AG04449 (cell line): ENCODE measurements around the gene BANF1.
A peak's percentile ranks its signal among the peaks of the same experiment; 100 is the strongest.

Experiments
- CTCF ChIA-PET: fragments of 350-600 bp; formaldehyde crosslinking; extraction: SDS; loops from one replicate; lab custom pipeline; 2021; ENCODE audit warnings: antibody characterized with exemption; lab: Yijun Ruan, JAX
- POLR2A ChIA-PET: fragments of 400-600, 350-600 bp; formaldehyde crosslinking; extraction: SDS; loops from one replicate; lab custom pipeline; 2020; ENCODE audit warnings: antibody characterized with exemption, inconsistent platforms; lab: Yijun Ruan, JAX
- DNase-seq: peaks from one replicate; pipeline ENCODE4 v3.0.0-alpha.2; 2010; ENCODE audit warnings: low read depth, low spot score
- H3K4me3 ChIP-seq: 2 replicates; pipeline ENCODE4 v1.5.1; 2011; ENCODE audit warnings: low read depth, mild to moderate bottlenecking, control low read depth, low read length
- CTCF ChIP-seq: IDR thresholded peaks from one replicate; pipeline ENCODE4 v1.5.1; 2011; ENCODE audit warnings: mild to moderate bottlenecking, moderate library complexity, low read length, control low read depth, inconsistent platforms; ENCODE audit not compliant: insufficient read depth; ENCODE audit errors: missing control alignments

Gene BANF1

DNA sequence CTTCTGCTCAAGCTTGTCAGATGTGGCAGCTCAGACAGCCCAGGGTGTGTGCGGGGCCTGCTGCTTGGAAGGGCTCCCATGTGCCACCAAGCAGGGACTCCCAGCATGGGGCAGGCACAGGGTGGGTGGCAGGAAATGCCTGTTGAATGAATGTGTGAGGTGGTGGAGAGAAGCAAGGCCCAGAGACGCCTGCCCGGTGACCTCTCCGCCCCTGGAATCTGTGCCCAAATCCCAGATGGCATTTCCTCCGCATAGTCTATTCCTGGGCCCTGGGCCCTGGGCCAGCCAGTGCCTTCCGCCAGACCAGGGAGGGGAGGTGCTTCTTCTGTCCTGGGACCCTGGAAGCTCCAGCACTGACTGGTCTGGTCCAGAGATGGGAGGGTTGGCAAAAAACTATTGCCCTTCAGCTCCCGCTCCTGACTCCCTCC, 13.2 kb downstream of the BANF1 start:
- no peak for TF ChIP-seq CTCF
- ChIA-PET POLR2A (interaction anchor here (0.6 kb wide), 1 partner anchor 9 kb away, joined by 4 read pairs; no protein-coding TSS in a partner anchor), CTCF (interaction anchor here (1.1 to 1.7 kb wide), 3 partner anchors 26 to 127 kb away, joined by 3 to 12 read pairs (median 11); partner anchors contain the start of gene FIBP)
- no peak overlapping the region for H3K4me3 ChIP-seq
- peak; percentile 5 for DNase-seq

- POLR2A ChIA-PET, result no interaction called here
Measured at GRCh38 chr11:66015936-66016792, 13.9 kb downstream of the BANF1 start.

GRCh38 chr11:66016793-66017177, 14.5 kb downstream of the BANF1 start:
- CTCF ChIA-PET, result interaction anchor here (1.4 to 2.0 kb wide), 3 partner anchors 10 to 28 kb away, joined by 6 to 12 read pairs (median 6); partner anchors contain the start of gene CATSPER1
- H3K4me3 ChIP-seq, result no peak overlapping the region
- DNase-seq, result no peak
- no peak for TF ChIP-seq CTCF
- POLR2A ChIA-PET, result no interaction called here

More at GRCh38 chr11:66015936-66016792, 13.9 kb downstream of the BANF1 start:
- no peak for DNase-seq
- TF ChIP-seq CTCF, result no peak
- no peak overlapping the region for H3K4me3 ChIP-seq
- CTCF ChIA-PET, result interaction anchor here (1.7 to 2.0 kb wide), 3 partner anchors 10 to 127 kb away, joined by 6 to 12 read pairs (median 11); partner anchors contain the start of genes CATSPER1 and FIBP

DNA sequence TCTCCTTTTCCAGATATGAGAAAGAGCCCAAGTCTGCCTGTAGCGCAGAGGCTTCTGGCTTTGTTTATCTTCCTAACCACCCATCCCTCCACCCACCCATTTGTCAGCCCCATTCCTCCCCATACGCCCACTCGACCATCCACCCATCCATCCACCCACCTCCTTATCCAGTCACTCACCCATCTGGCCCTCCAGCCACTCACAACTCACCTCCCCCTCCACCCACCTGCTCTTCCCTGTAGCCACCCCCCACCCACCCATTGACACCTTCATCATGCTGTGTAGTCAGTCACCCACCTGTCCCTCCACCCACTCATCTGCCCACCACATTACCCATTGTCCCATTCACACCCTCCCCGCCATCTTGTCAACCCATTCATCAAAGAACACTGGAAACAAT, 15.0 kb downstream of the BANF1 start:
- TF ChIP-seq CTCF, result no peak
- ChIA-PET CTCF (interaction anchor here (0.6 to 2.0 kb wide), 6 partner anchors 9 to 132 kb away, joined by 3 to 6 read pairs (median 4); partner anchors contain the start of genes BANF1, CATSPER1 and EIF1AD), POLR2A (no interaction called here)
- no peak overlapping the region for H3K4me3 ChIP-seq
- DNase-seq, result no peak

- TF ChIP-seq CTCF, result no peak
- ChIA-PET POLR2A (no interaction called here), CTCF (interaction anchor here (1.1 to 6.5 kb wide), 3 partner anchors 24 to 136 kb away, joined by 3 to 118 read pairs (median 4); no protein-coding TSS in a partner anchor)
- no peak overlapping the region for H3K4me3 ChIP-seq
- DNase-seq, result no peak
Measured at GRCh38 chr11:66020212-66020611, 17.9 kb downstream of the BANF1 start.
